ENCODE data around the gene TEDC2.

DNA sequence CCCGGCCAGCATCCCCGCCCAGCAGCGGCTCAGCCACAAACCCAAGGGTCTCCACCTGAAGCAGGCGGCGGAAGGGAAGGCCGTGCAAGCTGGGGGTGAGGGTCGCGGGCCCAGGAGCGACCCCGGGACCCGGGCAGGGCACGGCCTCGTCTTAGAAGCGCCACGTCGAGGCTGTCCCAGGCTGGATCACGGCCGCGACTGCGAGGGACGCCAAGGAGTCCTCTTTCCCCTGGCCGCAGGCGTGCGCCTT lies 31.2 kb upstream of the TEDC2 start:
- TF ChIP-seq, protein P1, sequence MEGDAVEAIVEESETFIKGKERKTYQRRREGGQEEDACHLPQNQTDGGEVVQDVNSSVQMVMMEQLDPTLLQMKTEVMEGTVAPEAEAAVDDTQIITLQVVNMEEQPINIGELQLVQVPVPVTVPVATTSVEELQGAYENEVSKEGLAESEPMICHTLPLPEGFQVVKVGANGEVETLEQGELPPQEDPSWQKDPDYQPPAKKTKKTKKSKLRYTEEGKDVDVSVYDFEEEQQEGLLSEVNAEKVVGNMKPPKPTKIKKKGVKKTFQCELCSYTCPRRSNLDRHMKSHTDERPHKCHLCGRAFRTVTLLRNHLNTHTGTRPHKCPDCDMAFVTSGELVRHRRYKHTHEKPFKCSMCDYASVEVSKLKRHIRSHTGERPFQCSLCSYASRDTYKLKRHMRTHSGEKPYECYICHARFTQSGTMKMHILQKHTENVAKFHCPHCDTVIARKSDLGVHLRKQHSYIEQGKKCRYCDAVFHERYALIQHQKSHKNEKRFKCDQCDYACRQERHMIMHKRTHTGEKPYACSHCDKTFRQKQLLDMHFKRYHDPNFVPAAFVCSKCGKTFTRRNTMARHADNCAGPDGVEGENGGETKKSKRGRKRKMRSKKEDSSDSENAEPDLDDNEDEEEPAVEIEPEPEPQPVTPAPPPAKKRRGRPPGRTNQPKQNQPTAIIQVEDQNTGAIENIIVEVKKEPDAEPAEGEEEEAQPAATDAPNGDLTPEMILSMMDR (IDR thresholded peaks at IDR 0.05) = no peak
- no peak for TF ChIP-seq POLR2A (IDR thresholded peaks at IDR 0.05)
